ENCODE results near the gene NMNAT2.

NMNAT2 gene

GRCh38 chr1:183385340-183386144, 32.6 kb downstream of the NMNAT2 start:
- DNase-seq (ENCODE audit: low read depth, low spot score): no peak
- Histone ChIP-seq H3K36me3 (ENCODE audit: insufficient read depth, insufficient read length, low read length) (no peaks in the 10 kb centered on the region), H3K9me3 (ENCODE audit: insufficient read depth, low read length) (peaks cover 29% of the 10 kb centered on the region), H3K9ac (ENCODE audit: insufficient read length, low read depth) (no peak overlapping the region), H3K4me1 (ENCODE audit: insufficient read depth, insufficient read length) (no peaks in the 10 kb centered on the region), H3K27me3 (ENCODE audit: insufficient read depth, insufficient read length) (no peaks in the 10 kb centered on the region), H3K4me3 (ENCODE audit: insufficient read length, low read depth) (no peak overlapping the region)
- TF ChIP-seq YY1 (IDR thresholded peaks at IDR 0.05; ENCODE audit: insufficient read depth, insufficient read length): no peak
- no peak for TF ChIP-seq ZNF274 (IDR thresholded peaks at IDR 0.05; ENCODE audit: low read depth, low read length)
- no peak for TF ChIP-seq SUZ12 (IDR thresholded peaks at IDR 0.05; ENCODE audit: extremely low read depth, insufficient read depth, insufficient read length)

- TF ChIP-seq ZNF274 (IDR thresholded peaks at IDR 0.05; ENCODE audit: low read depth, low read length): no peak
- no peak for TF ChIP-seq SUZ12 (IDR thresholded peaks at IDR 0.05; ENCODE audit: extremely low read depth, insufficient read depth, insufficient read length)
- no peak for TF ChIP-seq YY1 (IDR thresholded peaks at IDR 0.05; ENCODE audit: insufficient read depth, insufficient read length)
- no peak overlapping the region for H3K4me3 ChIP-seq (ENCODE audit: insufficient read length, low read depth)
- no peaks in the 10 kb centered on the region for H3K36me3 ChIP-seq (ENCODE audit: insufficient read depth, insufficient read length, low read length)
- no peaks in the 10 kb centered on the region for H3K27me3 ChIP-seq (ENCODE audit: insufficient read depth, insufficient read length)
- no peak for DNase-seq (ENCODE audit: low read depth, low spot score)
- no peak overlapping the region for H3K9ac ChIP-seq (ENCODE audit: insufficient read length, low read depth)
- H3K4me1 ChIP-seq (ENCODE audit: insufficient read depth, insufficient read length): no peaks in the 10 kb centered on the region
- peaks cover 20% of the 10 kb centered on the region for H3K9me3 ChIP-seq (ENCODE audit: insufficient read depth, low read length)
These were observed 38.2 kb downstream of the NMNAT2 start for GRCh38 chr1:183379951-183380350.

GRCh38 chr1:183375381-183375780, 42.8 kb downstream of the NMNAT2 start:
- H3K9ac ChIP-seq (ENCODE audit: insufficient read length, low read depth): no peak overlapping the region
- no peaks in the 10 kb centered on the region for H3K9me3 ChIP-seq (ENCODE audit: insufficient read depth, low read length)
- no peak overlapping the region for H3K4me3 ChIP-seq (ENCODE audit: insufficient read length, low read depth)
- H3K4me1 ChIP-seq (ENCODE audit: insufficient read depth, insufficient read length): no peaks in the 10 kb centered on the region
- H3K36me3 ChIP-seq (ENCODE audit: insufficient read depth, insufficient read length, low read length): no peaks in the 10 kb centered on the region
- DNase-seq (ENCODE audit: low read depth, low spot score): no peak
- no peaks in the 10 kb centered on the region for H3K27me3 ChIP-seq (ENCODE audit: insufficient read depth, insufficient read length)
- no peak for TF ChIP-seq SUZ12 (IDR thresholded peaks at IDR 0.05; ENCODE audit: extremely low read depth, insufficient read depth, insufficient read length)
- TF ChIP-seq YY1 (IDR thresholded peaks at IDR 0.05; ENCODE audit: insufficient read depth, insufficient read length): no peak
- no peak for TF ChIP-seq ZNF274 (IDR thresholded peaks at IDR 0.05; ENCODE audit: low read depth, low read length)

GRCh38 chr1:183374825-183375224, 43.4 kb downstream of the NMNAT2 start:
- Histone ChIP-seq H3K4me1 (ENCODE audit: insufficient read depth, insufficient read length) (peaks cover 2% of the 10 kb centered on the region), H3K9ac (ENCODE audit: insufficient read length, low read depth) (no peak overlapping the region), H3K36me3 (ENCODE audit: insufficient read depth, insufficient read length, low read length) (no peaks in the 10 kb centered on the region), H3K9me3 (ENCODE audit: insufficient read depth, low read length) (no peaks in the 10 kb centered on the region), H3K27me3 (ENCODE audit: insufficient read depth, insufficient read length) (no peaks in the 10 kb centered on the region), H3K4me3 (ENCODE audit: insufficient read length, low read depth) (no peak overlapping the region)
- TF ChIP-seq SUZ12 (IDR thresholded peaks at IDR 0.05; ENCODE audit: extremely low read depth, insufficient read depth, insufficient read length) (no peak), ZNF274 (IDR thresholded peaks at IDR 0.05; ENCODE audit: low read depth, low read length) (no peak), YY1 (IDR thresholded peaks at IDR 0.05; ENCODE audit: insufficient read depth, insufficient read length) (no peak)
- no peak for DNase-seq (ENCODE audit: low read depth, low spot score)

GRCh38 chr1:183372586-183373230, 45.5 kb downstream of the NMNAT2 start:
- TF ChIP-seq YY1 (IDR thresholded peaks at IDR 0.05; ENCODE audit: insufficient read depth, insufficient read length): no peak
- TF ChIP-seq SUZ12 (IDR thresholded peaks at IDR 0.05; ENCODE audit: extremely low read depth, insufficient read depth, insufficient read length): no peak
- TF ChIP-seq ZNF274 (IDR thresholded peaks at IDR 0.05; ENCODE audit: low read depth, low read length): no peak
- Histone ChIP-seq H3K4me3 (ENCODE audit: insufficient read length, low read depth) (no peak overlapping the region), H3K4me1 (ENCODE audit: insufficient read depth, insufficient read length) (peaks cover 2% of the 10 kb centered on the region), H3K36me3 (ENCODE audit: insufficient read depth, insufficient read length, low read length) (no peaks in the 10 kb centered on the region), H3K9me3 (ENCODE audit: insufficient read depth, low read length) (no peaks in the 10 kb centered on the region), H3K9ac (ENCODE audit: insufficient read length, low read depth) (no peak overlapping the region), H3K27me3 (ENCODE audit: insufficient read depth, insufficient read length) (no peaks in the 10 kb centered on the region)
- DNase-seq (ENCODE audit: low read depth, low spot score): no peak

- TF ChIP-seq YY1 (IDR thresholded peaks at IDR 0.05; ENCODE audit: insufficient read depth, insufficient read length): no peak
- TF ChIP-seq SUZ12 (IDR thresholded peaks at IDR 0.05; ENCODE audit: extremely low read depth, insufficient read depth, insufficient read length): no peak
- TF ChIP-seq ZNF274 (IDR thresholded peaks at IDR 0.05; ENCODE audit: low read depth, low read length): no peak
- no peaks in the 10 kb centered on the region for H3K27me3 ChIP-seq (ENCODE audit: insufficient read depth, insufficient read length)
- no peaks in the 10 kb centered on the region for H3K36me3 ChIP-seq (ENCODE audit: insufficient read depth, insufficient read length, low read length)
- DNase-seq (ENCODE audit: low read depth, low spot score): no peak
- no peak overlapping the region for H3K4me3 ChIP-seq (ENCODE audit: insufficient read length, low read depth)
- H3K4me1 ChIP-seq (ENCODE audit: insufficient read depth, insufficient read length): peaks cover 2% of the 10 kb centered on the region
- no peaks in the 10 kb centered on the region for H3K9me3 ChIP-seq (ENCODE audit: insufficient read depth, low read length)
- H3K9ac ChIP-seq (ENCODE audit: insufficient read length, low read depth): no peak overlapping the region
These were observed 47.7 kb downstream of the NMNAT2 start for GRCh38 chr1:183370399-183371058.

All from NT2/D1 (cell line).